ENCODE measurements around the gene TANC2. TPM values are rescaled to one million over a fixed set of nuclear protein-coding genes. Genes with fewer than 3 reads are reported as not detected.

Gene TANC2
- total and polyA plus RNA-seq, 2 of the 8 experiments (the other 6 are each of a cell fraction or from before 2014, with no cell fraction given), result 5.7 to 21.9 TPM

- Histone ChIP-seq H2BK5ac (ENCODE audit: low read depth, low read length) (no peak overlapping the region), H3K18ac (ENCODE audit: extremely low read depth, low read length) (no peak overlapping the region), H3K27me3 (replicated peaks in 1 of 4; ENCODE audit: control insufficient read depth in 3 of 4, extremely low read depth in 1 of 4, insufficient read depth in 3 of 4, low read length in 3 of 4) (peaks cover 0 to 16% (median 7%) of the 10 kb centered on the region in 4 experiments; a peak in 5 of 7 replicates), H3K9ac (replicated peaks in 1 of 4; ENCODE audit: extremely low read depth in 1 of 4, low read depth in 3 of 4, low read length in 3 of 4) (peak overlapping the region in 2 of 4 experiments; percentile 14 to 61; a peak in 1 of 7 replicates), H3K36me3 (ENCODE audit: control insufficient read depth in 2 of 4, insufficient read depth in 4 of 4, low read length in 3 of 4) (no peaks in the 10 kb centered on the region), H4K91ac (replicated peaks; ENCODE audit: insufficient read length, low read length) (no peak overlapping the region), H3K4me3 (ENCODE audit: extremely low read depth in 1 of 4, insufficient read depth in 2 of 4, low read depth in 3 of 4, low read length in 4 of 4) (peak overlapping the region; percentile 50 to 95 (median 68)), H2AK5ac (ENCODE audit: low read depth, low read length) (no peak overlapping the region), H3K23me2 (ENCODE audit: low read depth, low read length) (peaks cover 8% of the 10 kb centered on the region), H2BK12ac (ENCODE audit: low read depth, low read length) (no peak overlapping the region), H3K4me2 (ENCODE audit: insufficient read depth in 1 of 2, low read depth in 2 of 2, low read length in 2 of 2) (peak overlapping the region; percentile 87 to 100), H3K79me2 (ENCODE audit: control insufficient read depth in 1 of 2, insufficient read depth in 2 of 2, low read length in 2 of 2) (peaks cover 0 to 37% of the 10 kb centered on the region in 2 experiments; a peak in 2 of 4 replicates), H4K8ac (ENCODE audit: extremely low read depth, insufficient read depth, low read length) (no peak overlapping the region), H3K9me3 (ENCODE audit: insufficient read depth in 2 of 2, low read depth in 1 of 2, low read length in 1 of 2) (peaks cover 4% of the 10 kb centered on the region in 2 experiments; a peak in 1 of 4 replicates), H3K14ac (ENCODE audit: insufficient read length) (no peak overlapping the region), H4K20me1 (replicated peaks in 1 of 2; ENCODE audit: control insufficient read depth in 1 of 2, insufficient read depth in 2 of 2, low read length in 2 of 2) (peaks cover 0 to 1% of the 10 kb centered on the region in 2 experiments), H2AFZ (ENCODE audit: low read length) (peak overlapping the region; percentile 42; the same call in 1 of the 2 replicates), H2BK15ac (ENCODE audit: low read length) (no peak overlapping the region), H3K4ac (replicated peaks; ENCODE audit: insufficient read length, low read depth, low read length) (no peak overlapping the region), H3K56ac (replicated peaks; ENCODE audit: insufficient read length, low read depth, low read length) (no peak overlapping the region), H4K5ac (ENCODE audit: insufficient read length, low read depth, low read length) (no peak overlapping the region), H2BK120ac (replicated peaks; ENCODE audit: low read depth, low read length) (no peak overlapping the region), H3K4me1 (replicated peaks in 1 of 4; ENCODE audit: control insufficient read depth in 3 of 4, insufficient read depth in 4 of 4, low read length in 3 of 4) (peaks cover 4 to 16% (median 9%) of the 10 kb centered on the region in 4 experiments; a peak in 6 of 7 replicates), H3K23ac (ENCODE audit: insufficient read length) (no peak overlapping the region), H3K27ac (ENCODE audit: low read depth, low read length) (no peak overlapping the region), H3K79me1 (ENCODE audit: low read depth, low read length) (no peaks in the 10 kb centered on the region; the same call in 1 of the 2 replicates), H2BK20ac (ENCODE audit: low read length) (no peak overlapping the region)
- DNase-seq (ENCODE audit: low read depth in 1 of 2, low spot score in 2 of 2) (no peak), FAIRE-seq (no peak)
- WGBS, 2 experiments (ENCODE audit: extremely low coverage in 1 of 2, insufficient coverage in 1 of 2, insufficient read length in 1 of 2, insufficient replicate concordance in 2 of 2, low coverage in 1 of 2, low lambda C conversion rate in 2 of 2, missing lambda C conversion rate in 1 of 2), result 26% methylated on average over 4 of the region's 4 CpGs; no CpG with 5 or more reads in 1 of the 2 experiments
- CTCF ChIA-PET (ENCODE audit: partially characterized antibody), result interaction anchor here (1.2 to 1.5 kb wide), 2 partner anchors 205 to 264 kb away, joined by 3 to 4 read pairs; no protein-coding TSS in a partner anchor
- POLR2A ChIA-PET (ENCODE audit: partially characterized antibody), result interaction anchor here (0.8 to 1.8 kb wide), 2 partner anchors 142 to 147 kb away, joined by 3 to 5 read pairs; no protein-coding TSS in a partner anchor
- TF ChIP-seq CBX5 (IDR thresholded peaks at IDR 0.05; ENCODE audit: low read depth, low read length) (no peak), RFX5 (IDR thresholded peaks at IDR 0.05; ENCODE audit: borderline replicate concordance, low read depth, low read length) (no peak), GTF2F1 (IDR thresholded peaks at IDR 0.05; ENCODE audit: borderline replicate concordance, low read depth, low read length) (no peak), YY1 (IDR thresholded peaks at IDR 0.05; ENCODE audit: low read depth, low read length) (no peak), ZNF274 (IDR thresholded peaks at IDR 0.05; ENCODE audit: borderline replicate concordance, extremely low read depth, low read length) (no peak), GABPA (IDR thresholded peaks at IDR 0.05; ENCODE audit: borderline replicate concordance, insufficient read depth, low read length) (no peak), CTCF (IDR thresholded peaks at IDR 0.05; ENCODE audit: control extremely low read depth in 1 of 3, insufficient read depth in 1 of 3, low read depth in 1 of 3, low read length in 3 of 3) (no peak), SP2 (IDR thresholded peaks at IDR 0.05; ENCODE audit: low read length) (no peak), HDAC6 (IDR thresholded peaks at IDR 0.05; ENCODE audit: low read depth, low read length) (no peak), SUZ12 (IDR thresholded peaks at IDR 0.05; ENCODE audit: low read length) (no peak), JUND (IDR thresholded peaks at IDR 0.05; ENCODE audit: low read length) (no peak), BRCA1 (IDR thresholded peaks at IDR 0.05; ENCODE audit: low read depth, low read length) (no peak)
Measured at GRCh38 chr17:62967205-62967529, 1.1 kb downstream of the TANC2 start.

All from H1 (cell line).